Panc1 (cell line): Measurements from ENCODE around the gene ERC2.

ENCODE experiments used
- POLR2AphosphoS5 ChIP-seq: IDR thresholded peaks from 2 replicates; pipeline ENCODE4 v1.6.1; 2012; ENCODE audit warnings: mild to moderate bottlenecking, low read depth, low read length, moderate library complexity
- SIN3A ChIP-seq: IDR thresholded peaks from 2 replicates; pipeline ENCODE4 v1.6.1; 2012; ENCODE audit warnings: low read depth, mild to moderate bottlenecking, low read length, moderate library complexity, borderline replicate concordance; ENCODE audit not compliant: insufficient read depth
- TCF7L2 ChIP-seq: IDR thresholded peaks from 2 replicates; pipeline ENCODE4 v1.6.1; 2011; ENCODE audit warnings: mild to moderate bottlenecking, low read depth, low read length, inconsistent platforms
- TF ChIP-seq, protein P1 (sequence below): fragments of 450-650 bp; IDR thresholded peaks from 2 replicates; pipeline ENCODE4 v1.5.1; 2017; ENCODE audit warnings: mild to moderate bottlenecking

DNA sequence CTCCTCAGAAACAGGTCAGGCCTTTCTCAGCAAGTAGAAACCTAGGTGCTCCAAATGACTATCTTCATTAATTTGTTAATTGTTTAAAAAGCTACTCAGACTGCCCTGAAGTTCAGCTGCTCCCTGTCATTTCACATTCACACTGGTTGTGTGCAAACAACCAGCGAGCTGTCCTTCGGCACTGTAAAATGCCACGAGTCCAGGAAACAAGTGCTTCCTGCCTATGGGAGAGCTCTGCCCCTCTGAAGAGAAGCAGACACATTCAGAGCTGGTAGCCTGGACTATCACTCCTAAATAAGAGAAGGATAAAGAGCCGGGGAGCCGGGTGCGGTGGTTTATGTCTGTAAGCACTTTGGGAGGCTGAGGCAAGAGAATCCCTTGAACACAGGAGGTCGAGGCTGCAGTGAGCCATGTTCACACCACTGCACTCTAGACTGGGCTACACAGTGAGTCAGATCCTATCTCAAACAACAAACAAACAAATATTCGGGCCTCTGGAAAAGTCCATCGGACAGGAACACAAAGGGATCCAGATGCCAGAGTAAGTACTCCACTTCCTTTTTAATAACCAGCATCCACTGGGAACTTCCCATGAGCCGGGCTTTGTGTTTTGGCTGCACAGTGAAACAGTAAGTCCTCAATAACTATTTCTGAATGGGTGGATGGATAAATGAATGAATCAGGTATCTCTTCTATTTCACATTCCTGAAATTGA is 866.7 kb downstream of the ERC2 start:
- TF ChIP-seq, protein P1, sequence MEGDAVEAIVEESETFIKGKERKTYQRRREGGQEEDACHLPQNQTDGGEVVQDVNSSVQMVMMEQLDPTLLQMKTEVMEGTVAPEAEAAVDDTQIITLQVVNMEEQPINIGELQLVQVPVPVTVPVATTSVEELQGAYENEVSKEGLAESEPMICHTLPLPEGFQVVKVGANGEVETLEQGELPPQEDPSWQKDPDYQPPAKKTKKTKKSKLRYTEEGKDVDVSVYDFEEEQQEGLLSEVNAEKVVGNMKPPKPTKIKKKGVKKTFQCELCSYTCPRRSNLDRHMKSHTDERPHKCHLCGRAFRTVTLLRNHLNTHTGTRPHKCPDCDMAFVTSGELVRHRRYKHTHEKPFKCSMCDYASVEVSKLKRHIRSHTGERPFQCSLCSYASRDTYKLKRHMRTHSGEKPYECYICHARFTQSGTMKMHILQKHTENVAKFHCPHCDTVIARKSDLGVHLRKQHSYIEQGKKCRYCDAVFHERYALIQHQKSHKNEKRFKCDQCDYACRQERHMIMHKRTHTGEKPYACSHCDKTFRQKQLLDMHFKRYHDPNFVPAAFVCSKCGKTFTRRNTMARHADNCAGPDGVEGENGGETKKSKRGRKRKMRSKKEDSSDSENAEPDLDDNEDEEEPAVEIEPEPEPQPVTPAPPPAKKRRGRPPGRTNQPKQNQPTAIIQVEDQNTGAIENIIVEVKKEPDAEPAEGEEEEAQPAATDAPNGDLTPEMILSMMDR, result no peak
- TF ChIP-seq POLR2AphosphoS5 (no peak), TCF7L2 (no peak), SIN3A (no peak)
